ENCODE data around the gene OR10H1.
"Not testable (repeated sequence)": the region's sequence is repeated elsewhere in the genome, so short reads cannot be mapped to it uniquely, and the experiment has no call there.

The OR10H1 gene

GRCh38 chr19:15815306-15815705 is at the start of gene OR10H1:
Gene OR10H1, minus strand, starts transcription at chr19:15815664. Its CDS starts 7,627 bp downstream, at chr19:15808037.
- DNase-seq, result no peak

- DNase-seq, result no peak
Measured at GRCh38 chr19:15864824-15865223, 49.4 kb upstream of the OR10H1 start.

GRCh38 chr19:15863272-15863671 is 47.8 kb upstream of the OR10H1 start:
- no peak for DNase-seq

GRCh38 chr19:15862444-15862843 is 47.0 kb upstream of the OR10H1 start:
- DNase-seq, result no peak

- DNase-seq, result no peak
Measured at GRCh38 chr19:15860522-15860921, 45.1 kb upstream of the OR10H1 start.

- DNase-seq, result no peak
Measured at GRCh38 chr19:15859187-15859586, 43.7 kb upstream of the OR10H1 start.

- no peak for DNase-seq
Measured at GRCh38 chr19:15850385-15850784, 34.9 kb upstream of the OR10H1 start.

GRCh38 chr19:15846923-15847322 is 31.5 kb upstream of the OR10H1 start:
- DNase-seq, result no peak

GRCh38 chr19:15843894-15844222 is 28.4 kb upstream of the OR10H1 start:
- not testable (repeated sequence) for DNase-seq

GRCh38 chr19:15843203-15843893 is 27.9 kb upstream of the OR10H1 start:
- DNase-seq, result no peak

- peak in 1 of 2 donors; percentile 9 for DNase-seq
Measured at GRCh38 chr19:15841875-15842569, 26.6 kb upstream of the OR10H1 start.

- DNase-seq, result no peak
Measured at GRCh38 chr19:15840833-15841232, 25.4 kb upstream of the OR10H1 start.

- not testable (repeated sequence) for DNase-seq
Measured at GRCh38 chr19:15839888-15840287, 24.4 kb upstream of the OR10H1 start.

- DNase-seq, result no peak
Measured at GRCh38 chr19:15838351-15838750, 22.9 kb upstream of the OR10H1 start.

GRCh38 chr19:15837221-15837731 is 21.8 kb upstream of the OR10H1 start:
- no peak for DNase-seq

- DNase-seq, result peak; percentile 87 to 90
Measured at GRCh38 chr19:15836330-15837220, 21.1 kb upstream of the OR10H1 start.

- peak; percentile 19 to 22 for DNase-seq
Measured at GRCh38 chr19:15835565-15836329, 20.3 kb upstream of the OR10H1 start.

GRCh38 chr19:15834232-15834631 is 18.8 kb upstream of the OR10H1 start:
- not testable (repeated sequence) for DNase-seq

GRCh38 chr19:15831626-15832025 is 16.2 kb upstream of the OR10H1 start:
- no peak for DNase-seq

- DNase-seq, result no peak
Measured at GRCh38 chr19:15829786-15830185, 14.3 kb upstream of the OR10H1 start.

GRCh38 chr19:15829306-15829698 is 13.8 kb upstream of the OR10H1 start:
- no peak for DNase-seq

GRCh38 chr19:15828611-15829305 is 13.3 kb upstream of the OR10H1 start:
- not testable (repeated sequence) for DNase-seq
